GM19452 (cell line): Measurements from ENCODE around the gene CA4.

Experiments used
- ATAC-seq: cut with Tn5 transposase; IDR thresholded peaks from one replicate; pipeline ENCODE4 v1.9.1; 2021; ENCODE audit not compliant: unreplicated experiment

CA4 gene

GRCh38 chr17:60154616-60155426, 5.0 kb downstream of the CA4 start:
- ATAC-seq = no peak

DNA sequence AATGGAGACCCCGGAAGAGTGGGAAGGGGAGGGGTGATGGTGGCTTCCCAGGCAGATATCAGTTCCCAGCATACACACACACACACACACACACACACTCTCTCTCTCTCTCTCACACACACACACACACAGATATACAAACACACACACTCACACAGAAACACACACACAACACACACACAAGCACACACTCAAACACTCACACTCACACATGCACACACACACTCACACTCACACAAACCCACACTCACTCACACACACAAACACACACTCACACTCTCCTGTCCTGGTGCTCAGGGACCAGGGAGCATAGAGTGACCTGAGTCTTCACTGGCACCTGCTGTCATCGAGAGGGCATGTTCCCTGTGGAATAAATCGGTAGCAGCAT, 5.6 kb downstream of the CA4 start:
- no peak for ATAC-seq

- no peak for ATAC-seq
Observed at GRCh38 chr17:60155815-60156214, 6.0 kb downstream of the CA4 start.

GRCh38 chr17:60156746-60157145, 7.0 kb downstream of the CA4 start:
- no peak for ATAC-seq

DNA sequence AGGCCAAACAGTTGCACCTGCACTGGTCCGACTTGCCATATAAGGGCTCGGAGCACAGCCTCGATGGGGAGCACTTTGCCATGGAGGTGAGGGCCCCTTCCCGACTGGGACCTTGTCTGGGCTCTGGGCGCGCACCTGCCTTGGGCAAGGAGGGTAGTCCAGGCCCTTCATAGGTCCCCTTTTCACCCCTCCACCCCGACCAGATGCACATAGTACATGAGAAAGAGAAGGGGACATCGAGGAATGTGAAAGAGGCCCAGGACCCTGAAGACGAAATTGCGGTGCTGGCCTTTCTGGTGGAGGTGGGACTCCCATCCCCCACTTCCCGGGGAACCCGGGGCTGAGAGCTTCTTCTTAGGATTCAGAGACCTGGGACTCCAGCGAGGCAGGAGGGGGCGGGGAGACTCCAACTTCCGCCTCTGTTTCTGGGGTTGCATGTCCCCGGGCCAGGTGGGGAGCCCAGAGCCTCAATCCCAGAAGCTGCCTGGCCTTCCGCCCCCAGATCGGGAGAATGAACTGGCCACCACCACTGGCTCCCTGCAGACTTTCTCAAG, 7.8 kb downstream of the CA4 start:
- ATAC-seq = no peak

DNA sequence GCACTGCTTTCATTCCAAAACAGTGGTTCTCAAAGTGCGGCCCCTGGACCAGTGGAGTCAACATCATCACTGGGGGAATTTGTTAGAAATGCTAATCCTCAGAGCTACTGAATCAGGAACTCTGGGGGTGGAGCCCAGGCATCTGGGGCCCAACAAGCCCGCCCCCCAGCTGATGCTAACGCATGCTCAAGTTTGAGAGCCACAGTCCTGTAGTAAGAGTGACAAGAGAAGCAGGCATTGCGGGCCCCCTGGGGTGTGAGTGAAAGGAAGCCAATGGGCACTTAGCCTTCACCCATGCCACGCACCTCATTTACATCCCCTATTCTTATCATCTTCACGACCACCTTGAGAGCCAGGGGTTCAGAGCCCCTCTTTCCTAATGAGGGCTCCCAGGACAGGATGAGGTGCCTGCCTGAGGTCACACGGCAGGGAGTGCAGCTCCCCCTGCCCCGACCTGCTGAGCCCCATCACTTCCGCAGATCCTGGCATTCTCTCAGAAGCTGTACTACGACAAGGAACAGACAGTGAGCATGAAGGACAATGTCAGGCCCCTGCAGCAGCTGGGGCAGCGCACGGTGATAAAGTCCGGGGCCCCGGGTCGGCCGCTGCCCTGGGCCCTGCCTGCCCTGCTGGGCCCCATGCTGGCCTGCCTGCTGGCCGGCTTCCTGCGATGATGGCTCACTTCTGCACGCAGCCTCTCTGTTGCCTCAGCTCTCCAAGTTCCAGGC, 9.1 kb downstream of the CA4 start:
- ATAC-seq = no peak

GRCh38 chr17:60159479-60159866, 9.7 kb downstream of the CA4 start:
- ATAC-seq = no peak

- ATAC-seq = no peak
Observed at GRCh38 chr17:60160829-60161501, 11.2 kb downstream of the CA4 start.

DNA sequence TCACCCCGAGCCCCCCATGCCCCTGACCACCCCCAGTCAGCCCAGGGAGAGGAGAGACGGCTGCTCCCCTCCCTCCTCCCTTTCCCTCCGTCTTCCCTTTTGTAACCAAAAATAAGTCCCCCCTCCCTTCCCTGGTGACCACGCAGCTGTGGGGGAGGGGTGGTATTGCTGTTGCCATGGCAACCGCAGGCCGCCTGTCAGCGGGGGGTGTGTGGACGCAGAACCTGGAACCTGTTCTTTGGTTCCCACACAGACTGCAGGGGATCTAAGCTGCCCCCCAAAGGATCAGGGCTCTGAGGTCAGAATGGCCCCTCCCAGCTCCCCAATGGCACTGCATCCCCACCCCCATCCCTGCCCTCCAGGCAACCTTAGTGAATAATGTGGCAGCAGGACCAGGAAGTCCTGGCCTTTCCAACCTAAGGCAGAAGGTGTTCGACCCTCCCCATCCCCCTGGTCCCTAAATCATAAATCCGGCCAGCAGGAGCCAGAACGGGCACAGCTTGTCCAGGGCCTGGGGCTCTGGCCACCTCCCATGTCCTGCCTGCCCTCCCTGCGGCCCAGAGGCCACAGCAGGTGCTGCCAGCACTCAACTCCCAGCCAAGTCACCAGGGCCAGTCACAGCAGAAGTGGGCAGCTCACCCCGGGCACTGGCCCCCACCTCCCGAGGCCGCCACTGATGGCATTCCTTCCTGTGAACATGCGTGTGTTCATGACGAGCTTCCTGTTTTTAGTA, 12.0 kb downstream of the CA4 start:
- no peak for ATAC-seq

GRCh38 chr17:60163108-60163784, 13.5 kb downstream of the CA4 start:
- no peak for ATAC-seq

- ATAC-seq = no peak
Observed at GRCh38 chr17:60164164-60164563, 14.4 kb downstream of the CA4 start.

DNA sequence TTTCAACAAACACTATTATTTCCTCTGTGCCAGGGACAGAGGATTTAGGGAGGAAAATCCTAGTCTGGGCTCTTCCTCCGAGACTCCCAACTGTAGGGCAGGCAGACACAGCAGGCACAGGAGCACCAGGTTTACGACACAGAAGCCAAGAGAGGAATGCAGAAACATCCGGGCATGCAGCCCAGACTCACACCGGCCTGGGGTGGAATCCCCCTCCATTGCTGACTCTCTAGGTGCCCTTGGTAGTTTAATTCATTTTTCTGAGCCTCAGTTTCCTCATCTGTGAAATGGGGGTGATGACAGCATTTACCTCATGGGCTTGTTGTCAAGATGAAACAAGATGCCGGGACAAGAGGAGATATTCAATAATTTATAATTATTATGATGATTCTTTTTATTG, 14.9 kb downstream of the CA4 start:
- ATAC-seq = no peak

DNA sequence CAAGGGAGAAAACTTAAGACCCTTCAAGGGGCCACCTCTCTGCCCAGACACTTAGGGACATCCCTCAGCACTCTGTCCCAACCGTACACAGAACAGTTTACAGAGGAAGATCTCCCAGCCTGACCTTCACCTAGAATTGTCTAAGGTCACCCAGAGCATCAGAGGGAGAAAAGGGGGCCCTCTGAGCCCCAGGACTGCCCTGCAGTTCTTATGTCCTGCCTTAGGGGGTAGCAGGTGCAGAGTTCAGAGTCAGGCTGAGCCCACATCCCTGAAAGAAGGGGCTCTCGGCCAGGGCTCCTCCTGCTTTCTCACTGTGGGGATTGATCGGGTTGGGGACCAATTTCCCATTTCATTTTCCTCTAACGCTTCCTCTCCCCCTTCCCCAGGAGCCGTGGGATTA, 15.4 kb downstream of the CA4 start:
- ATAC-seq = no peak

DNA sequence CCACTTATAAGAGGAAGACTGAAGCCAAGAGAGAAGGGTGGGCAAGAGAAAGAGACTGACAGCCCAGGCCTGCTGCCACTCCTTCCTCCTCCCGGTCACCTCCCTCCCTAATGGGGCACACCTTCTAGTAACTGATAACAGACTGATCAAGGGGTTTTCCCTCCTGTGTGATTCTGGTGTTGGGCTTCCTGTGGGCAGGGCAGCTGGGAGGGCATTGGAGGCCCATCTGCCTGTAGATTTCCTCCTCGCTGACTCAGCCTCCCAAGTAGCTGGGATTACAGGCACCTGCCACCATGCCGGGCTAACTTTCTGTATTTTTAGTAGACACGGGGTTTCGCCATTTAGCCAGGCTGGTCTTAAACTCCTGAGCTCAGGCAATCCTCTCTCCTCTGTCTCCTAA, 16.2 kb downstream of the CA4 start:
- no peak for ATAC-seq

DNA sequence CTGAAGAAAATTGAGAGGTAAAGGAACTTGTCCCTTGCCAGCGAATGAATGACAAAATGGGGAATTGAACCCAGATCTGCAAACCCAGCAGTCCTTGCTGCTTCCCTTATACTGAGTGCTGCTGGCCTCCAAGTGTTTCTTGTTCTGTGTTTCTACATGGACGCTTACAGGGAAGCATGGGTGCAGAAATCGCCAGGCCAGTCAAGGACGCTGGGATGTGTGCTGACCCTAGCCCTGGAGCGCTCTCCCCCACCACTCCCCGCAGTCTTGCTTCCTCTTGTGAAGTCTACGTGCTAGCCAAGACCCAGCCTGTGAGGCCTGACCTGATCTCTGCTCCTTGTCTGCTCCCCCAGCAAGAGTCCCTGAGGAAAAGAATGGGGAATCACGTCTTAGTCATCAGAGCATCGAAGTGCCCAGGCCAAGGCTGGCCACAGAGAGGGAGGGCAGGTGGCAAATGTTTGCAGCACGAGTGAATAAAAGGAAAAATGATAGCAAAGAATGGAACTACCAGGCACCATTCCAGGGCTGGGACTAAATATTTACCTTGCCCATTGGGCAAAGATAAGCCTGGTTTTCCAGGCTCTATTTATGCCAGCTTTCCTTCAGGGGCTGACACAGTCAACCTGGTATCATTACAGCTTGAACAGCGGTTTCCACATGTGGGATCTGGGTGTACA, 17.4 kb downstream of the CA4 start:
- no peak for ATAC-seq

DNA sequence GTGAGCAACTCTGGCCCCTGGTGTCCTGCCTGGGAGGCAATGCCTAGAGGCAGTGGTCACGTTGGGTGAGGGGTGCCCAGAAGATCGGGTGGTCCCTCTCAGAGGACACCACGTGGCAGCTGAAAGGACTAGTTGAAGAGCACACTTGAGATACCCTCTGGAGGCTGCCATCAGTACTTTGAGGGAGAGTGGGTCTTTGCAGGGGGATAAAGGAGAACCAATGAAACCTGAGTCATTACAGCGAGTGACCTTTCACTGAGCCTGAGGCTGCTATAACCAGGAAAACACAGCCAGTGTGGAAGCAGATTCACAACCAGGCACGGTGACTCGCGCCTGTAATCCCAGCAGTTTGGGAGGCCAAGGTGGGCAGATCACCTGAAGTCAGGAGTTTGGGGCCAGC, 18.9 kb downstream of the CA4 start:
- ATAC-seq = no peak

DNA sequence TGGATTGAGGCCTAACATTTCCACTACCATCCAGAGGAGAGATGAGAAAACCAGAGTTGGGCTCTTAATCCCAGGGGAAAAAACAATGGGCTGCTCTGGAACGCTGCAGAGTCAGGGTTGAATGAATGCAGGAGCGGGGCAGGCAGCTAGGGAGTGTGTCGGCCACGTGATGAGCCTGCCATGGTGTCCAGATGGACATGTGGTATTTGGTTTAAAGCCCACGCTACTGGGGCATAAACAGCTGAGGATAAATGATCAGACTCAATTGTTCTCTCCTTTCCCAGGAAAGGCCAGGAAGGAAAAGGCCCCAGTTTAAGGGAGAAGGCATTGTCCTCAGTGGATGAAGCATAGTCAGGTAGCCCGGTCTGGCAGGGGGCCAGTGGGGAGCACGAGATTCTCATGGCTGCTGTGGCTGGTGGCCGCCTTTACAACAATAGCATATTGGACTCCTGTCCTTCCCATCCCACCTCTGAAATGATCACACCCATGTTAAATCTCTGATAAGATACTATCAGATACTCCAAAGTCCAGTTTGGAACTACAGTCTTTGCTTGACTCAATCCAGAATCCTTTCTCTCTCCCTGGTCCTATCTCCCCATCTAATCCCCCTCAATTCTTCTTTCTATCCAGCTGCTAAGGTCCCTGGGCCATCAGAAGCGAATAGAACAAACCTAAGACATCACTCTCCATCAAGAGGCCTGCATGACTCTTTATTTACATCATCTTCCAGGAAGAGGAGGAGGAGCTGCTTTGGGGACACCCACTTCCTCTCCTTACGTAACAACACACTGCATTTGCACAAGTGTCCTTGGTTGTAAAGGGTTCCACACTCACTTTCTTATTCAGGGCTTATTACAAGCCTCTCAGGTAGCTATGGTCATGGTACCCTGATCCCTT, 20.4 kb downstream of the CA4 start:
- no peak for ATAC-seq

DNA sequence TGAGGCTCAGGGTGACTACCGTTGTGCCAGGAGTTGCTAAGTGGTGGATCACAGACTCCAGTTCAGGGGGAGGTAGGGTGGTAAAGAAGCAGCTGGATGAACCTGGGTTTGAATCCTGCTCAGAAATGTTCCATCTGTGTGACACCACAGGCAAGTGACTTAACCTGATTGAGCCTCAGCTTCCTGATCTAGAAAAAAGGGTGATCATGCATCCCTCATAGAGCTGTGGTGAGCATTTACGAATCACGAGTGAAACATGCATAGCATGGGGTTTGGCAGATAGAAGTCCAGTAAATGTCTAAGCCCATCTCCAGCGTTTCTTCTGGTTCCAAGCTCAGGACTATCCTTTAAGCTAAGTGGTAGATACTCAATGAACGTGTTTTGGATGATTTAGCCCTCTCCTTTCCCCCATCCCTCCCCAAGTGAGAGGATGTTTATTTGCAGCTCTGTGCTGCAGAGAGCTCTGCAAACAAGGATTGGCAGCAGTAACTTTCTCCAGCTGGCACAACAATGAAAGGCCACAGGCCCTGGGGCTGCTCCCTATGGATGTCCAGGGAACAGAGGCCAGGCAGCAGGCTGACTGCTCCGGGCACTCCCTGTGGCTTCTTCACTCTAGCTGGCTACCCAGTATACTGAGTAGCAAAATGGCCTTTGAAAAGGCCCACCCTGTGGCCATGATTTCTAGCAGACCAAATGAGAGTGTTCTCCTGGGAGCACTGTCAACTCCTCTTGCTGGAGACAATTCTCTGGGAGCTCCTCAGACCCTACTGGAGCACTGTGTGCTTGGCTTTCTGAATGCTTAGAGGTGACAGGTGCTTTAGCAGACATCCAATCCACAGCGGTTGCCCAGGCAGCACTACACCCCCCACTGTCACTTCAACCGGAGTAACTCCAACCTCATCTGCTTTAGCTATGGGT, 21.3 kb downstream of the CA4 start:
- ATAC-seq = no peak
